MV-4-11 (cell line): ENCODE measurements around the gene PNPLA2.
A peak's percentile ranks its signal among the peaks of the same experiment; 100 is the strongest.

Source experiments
- DNase-seq: peaks from one replicate; lab custom pipeline; 2025; lab: John Stamatoyannopoulos, UW

The PNPLA2 gene

DNA sequence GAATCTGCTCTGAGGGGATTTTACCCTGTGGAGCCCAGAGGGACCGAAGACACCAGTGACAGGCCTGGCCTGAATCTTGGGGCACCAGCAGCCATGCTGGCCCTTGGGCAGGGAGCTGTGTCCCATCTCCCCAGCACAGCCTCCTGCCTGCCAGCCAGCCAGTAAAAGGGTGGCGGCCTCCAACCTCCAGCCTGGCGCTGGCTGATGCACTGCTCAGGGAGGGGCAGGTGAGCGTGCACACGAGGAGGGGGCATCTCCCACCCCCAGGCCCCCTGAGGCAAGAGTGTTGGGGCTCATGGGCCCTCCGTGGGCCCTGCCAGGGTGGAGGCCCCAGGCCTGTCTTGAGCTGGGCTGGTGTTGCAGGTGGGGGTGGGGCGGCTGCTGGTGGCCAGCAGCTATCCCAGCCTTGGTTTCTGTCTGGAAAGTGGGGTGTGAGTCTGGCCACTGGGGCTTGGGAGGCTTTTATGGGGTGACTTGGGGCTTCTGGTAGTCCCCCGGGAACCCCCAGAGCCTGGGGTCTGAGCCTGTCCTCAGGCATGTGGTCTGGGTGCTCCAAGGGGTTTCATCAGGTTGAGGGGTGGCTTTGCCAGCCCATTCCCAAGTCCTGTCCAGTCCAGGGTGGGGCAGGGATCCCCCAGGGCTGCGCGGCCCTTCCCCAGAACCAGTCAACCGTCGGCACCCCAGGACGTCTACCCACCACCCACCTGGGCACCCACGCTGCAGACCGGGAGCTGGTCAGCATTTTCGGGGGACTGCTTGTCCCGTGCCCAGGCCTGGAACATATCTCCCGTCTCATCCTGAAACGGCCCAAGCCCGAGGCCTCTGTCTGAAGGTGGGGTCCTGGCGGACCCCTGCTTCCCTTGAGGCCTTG is 41.8 kb downstream of the PNPLA2 start:
- no peak for DNase-seq

DNA sequence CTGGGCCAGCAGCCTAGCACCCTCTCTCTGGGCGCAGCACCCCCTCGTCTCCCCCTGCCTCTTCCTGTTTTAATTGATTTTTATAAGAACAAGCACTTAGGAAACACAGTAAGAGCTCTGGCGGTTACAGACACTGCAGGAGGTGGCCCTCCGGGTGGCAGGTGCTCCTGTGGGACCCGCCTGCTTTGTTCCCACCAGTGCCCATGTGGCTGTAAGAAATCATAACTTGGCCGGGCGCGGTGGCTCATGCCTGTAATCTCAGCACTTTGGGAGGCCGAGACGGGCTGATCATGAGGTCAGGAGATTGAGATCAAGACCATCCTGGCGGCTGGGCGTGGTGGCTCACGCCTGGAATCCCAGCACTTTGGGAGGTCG is 42.4 kb downstream of the PNPLA2 start:
- DNase-seq, result no peak

DNA sequence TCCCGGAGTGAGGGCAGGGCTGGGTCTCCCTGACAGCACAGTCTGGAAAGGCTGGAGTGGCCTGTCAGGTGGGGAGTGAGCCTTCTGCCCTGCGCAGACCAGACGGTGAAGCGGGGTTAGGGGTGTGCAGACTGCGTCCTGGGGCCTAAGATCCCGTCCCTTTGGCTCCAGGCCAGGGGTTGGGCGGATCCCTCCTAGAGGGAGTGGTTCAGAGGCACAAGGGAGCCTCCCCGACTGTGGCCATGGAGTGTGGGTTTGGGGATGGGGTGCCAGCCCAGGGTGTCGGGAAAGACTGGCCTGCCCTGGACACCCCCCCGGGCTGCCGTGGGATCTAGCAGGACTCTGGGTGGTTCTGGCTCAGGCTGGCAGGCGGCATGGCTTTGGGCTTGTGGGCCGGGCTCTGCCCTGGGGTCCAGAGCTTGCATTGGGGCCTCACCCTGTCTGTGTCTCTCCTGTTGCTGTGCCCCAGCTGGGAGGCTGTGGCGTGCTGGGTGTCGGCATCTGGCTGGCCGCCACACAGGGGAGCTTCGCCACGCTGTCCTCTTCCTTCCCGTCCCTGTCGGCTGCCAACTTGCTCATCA is 43.5 kb downstream of the PNPLA2 start:
- no peak for DNase-seq

DNA sequence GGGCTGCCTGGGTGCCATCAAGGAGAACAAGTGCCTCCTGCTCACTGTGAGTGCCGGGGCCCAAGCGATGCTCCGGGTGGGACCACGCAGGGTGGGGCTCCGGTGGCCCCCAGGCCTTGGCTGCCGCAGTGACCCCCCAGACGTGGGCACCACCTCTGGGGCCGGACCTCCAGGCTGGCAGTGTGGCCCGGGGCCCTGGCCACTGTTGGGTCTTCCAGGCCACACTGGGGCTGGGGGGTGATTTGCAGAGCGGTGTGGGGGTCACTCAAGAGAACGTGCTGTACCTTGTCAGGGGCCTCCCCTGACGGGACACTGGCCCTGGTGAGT is 43.9 kb downstream of the PNPLA2 start:
- DNase-seq, result no peak

DNA sequence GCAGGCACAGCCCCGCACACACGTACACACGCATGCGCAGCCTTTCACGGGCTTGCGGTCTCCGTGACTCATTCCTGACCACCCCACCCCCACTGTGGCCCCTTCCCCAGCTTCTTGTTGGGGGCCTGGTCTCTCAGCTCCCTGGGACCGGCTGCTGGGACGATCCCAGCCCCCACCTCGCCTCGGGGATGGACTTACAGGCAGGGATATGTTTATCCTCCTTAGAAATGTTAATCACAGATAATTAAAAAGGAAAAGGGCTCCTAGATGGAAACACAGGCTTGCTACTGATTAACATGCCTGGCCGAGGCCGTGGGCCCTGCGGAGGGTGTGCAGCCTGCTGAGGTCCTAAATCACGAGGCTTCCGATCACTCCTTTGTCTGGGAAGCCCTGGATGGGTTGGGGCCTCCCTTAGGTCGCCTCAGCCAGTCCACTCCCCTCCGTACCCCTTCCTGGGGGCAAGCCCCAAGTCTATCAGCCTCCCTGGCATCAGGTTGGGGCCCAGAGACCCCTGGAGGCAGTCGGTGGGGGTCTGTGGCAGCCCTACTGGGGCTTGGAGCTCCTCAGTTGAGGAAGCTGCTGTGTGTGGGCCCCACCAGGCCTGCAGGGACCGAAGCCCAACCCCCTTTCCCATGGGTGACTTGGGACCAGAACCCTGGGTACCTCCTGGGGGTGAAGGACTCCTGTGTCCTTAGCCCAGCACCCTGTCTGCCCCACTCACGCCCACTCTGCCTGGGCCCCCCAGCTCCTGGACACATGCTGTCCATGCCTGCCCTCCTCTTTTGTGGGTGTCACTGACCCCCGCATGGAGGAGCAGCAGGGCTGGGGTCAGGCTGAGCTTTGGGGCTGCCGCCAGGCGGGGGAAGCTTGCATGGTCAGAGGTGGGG is 44.6 kb downstream of the PNPLA2 start:
- no peak for DNase-seq

DNA sequence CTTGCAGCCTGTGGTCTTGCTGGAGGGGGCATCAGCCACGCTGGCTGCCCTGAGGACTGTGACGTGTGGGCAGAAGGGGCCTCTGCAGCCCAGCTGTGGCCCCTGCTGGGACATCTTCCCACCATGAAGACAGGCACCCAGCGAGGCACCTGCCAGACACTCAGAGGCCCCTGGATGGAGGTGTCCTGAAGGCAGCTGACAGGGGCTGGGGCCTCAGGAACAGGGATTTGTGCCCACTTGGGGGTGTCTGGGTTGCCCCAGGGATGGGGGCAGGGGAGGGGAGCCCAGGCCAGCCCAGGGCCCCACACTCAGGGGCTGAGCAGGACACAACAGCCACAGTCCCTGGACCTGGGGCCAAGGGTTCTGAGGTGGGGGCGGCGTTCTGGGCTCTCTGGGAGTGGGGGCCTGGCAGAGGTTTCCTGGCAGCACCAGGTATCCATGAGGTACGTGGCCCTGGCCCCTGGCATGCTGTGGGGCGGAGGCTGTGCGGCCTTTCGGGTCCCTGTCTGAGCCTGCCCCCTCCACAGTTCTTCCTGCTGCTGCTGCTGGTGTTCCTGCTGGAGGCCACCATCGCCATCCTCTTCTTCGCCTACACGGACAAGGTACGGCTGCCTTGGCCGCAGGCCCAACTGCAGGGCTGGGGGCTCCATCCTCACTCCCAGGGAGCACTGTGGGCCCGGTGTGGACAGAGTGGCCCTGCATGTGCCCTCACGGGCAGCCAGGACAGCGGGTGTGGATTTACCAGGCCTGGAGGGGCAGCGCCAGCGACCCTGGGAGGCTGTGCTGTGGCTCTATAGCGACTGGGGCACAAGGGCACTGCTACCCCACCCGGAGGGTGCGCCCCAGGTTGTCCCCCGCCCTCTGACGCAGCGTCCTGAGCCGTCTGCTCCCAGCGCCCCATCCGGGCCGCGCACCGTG is 45.5 kb downstream of the PNPLA2 start:
- no peak for DNase-seq

DNA sequence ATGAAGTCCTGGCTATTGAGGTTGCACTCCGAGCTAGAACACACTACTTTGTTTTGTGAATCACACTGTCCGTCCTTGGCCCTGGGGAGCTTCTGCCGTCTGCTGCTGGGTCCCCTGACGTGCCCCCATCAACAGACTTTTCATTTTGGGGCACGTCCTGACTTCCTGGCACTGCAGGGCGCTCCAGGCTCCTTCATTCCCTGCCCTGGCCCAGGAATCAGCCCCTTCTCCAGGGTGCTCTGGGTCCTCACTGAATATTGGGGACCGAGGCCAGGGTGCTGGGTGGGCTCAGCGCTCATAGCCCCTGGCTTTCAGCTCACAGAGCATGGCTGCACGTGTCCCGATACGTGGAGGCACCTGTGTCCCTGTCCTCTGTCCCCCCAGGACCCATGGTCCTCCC is 46.2 kb downstream of the PNPLA2 start:
- DNase-seq, result no peak

DNA sequence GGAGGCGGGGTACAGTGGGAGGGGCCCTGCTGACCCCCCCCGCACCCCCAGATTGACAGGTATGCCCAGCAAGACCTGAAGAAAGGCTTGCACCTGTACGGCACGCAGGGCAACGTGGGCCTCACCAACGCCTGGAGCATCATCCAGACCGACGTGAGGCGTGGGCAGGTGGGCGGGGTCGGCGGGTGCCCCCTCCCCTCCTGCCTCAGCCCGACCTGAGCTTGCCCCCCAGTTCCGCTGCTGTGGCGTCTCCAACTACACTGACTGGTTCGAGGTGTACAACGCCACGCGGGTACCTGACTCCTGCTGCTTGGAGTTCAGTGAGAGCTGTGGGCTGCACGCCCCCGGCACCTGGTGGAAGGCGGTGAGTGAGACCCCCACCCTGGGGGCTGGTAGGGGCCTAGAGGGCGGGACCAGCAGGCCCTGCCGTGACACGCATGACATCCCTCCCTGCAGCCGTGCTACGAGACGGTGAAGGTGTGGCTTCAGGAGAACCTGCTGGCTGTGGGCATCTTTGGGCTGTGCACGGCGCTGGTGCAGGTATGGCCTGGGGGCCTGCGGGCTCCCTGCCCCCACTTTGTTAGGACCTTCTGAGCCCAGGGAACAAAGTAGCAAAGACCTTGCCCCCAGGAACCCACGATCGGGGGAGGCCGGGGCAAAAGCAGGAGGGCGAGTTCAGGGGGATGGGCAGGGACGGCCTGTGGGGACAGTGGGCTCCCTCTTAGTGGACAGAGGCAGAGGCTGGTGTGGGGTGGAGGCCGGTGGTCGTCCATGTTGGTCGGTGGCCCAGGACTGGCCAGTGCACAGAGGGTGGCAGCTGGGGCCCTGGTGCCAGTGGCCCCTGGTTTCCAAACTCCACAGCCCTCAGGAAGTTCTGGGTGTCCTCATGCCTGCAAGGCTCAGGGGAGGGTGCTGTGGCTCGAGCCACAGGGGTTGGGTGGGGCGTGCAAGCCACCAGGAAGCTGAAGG is 47.0 kb downstream of the PNPLA2 start:
- no peak for DNase-seq

DNA sequence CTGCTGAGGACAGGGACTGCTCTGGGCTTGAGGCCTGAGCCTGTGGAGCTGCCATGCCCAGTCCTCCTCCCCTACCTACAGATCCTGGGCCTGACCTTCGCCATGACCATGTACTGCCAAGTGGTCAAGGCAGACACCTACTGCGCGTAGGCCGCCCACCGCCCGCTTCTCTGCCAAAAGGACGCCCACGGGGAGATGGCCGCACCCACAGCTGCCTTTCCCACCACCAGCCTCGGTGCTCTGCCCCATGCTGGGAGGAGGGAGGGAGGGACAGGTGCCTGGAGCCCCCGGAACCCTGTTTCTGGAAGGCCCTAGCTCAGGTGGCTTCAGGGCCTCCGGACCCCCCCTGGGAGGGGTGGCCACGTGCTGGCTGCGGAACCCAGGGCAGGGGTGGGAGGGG is 47.8 kb downstream of the PNPLA2 start:
- no peak for DNase-seq

DNA sequence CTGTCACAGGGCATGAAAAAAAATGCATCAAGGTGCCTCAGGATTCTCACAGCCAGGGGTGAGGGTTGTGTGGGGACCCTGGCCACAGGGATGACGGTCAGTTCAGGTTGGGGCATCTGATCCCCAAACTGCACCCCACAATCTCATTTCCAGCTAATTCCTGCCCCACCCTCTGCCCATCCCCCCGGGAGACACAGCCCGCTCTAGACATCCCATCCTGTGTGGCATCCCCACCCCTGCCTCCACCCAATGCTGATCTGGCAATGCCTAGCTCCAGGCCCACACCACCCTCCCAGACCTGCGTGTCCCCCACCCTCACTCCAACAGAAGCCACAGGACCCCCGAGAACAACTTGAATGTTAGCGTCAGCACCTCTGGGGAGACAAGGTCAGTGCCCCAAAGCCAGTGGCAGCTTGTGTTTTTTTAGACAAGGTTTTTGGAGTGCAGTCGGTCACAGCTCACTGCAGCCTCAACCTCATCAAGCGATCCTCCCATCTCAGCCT is 49.2 kb downstream of the PNPLA2 start:
- DNase-seq, result no peak

DNA sequence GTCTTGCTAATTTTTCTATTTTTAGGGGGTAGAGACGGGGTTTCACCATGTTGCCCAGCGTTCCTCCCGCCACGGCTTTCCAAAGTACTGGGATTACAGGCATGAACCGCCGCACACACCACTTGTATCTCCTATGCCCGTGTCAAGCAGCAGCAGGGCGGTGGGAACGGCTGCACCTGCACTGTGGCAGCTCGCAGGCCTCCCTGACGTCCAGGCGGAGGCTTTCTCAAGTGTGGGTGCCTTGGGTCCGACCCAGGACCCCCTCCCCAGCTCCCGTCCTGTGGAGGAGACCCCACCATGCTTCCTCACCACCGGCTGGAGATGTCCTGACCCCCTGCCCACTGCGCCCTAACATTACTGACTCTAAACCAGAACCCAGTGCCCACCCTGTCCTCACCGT is 49.7 kb downstream of the PNPLA2 start:
- no peak for DNase-seq

DNA sequence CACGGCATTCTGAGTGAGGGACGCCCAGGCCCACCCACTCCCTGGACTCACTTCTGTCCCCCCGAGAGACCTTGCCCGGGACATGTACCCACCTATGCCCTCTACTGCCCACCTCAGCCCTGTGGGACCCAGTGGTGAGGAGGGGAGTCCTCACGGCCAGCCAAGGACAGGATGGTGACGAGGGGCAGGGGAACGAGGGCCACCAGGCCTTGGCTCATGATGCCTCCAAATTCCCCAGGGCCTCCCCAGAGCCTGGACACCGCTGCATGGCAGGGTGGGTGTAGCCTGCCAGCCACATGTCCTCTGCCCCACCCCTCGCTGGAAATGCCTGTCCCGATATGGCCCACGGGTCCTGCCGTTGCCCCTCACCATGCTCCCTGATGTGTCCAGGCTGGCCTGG is 50.1 kb downstream of the PNPLA2 start:
- DNase-seq, result no peak

DNA sequence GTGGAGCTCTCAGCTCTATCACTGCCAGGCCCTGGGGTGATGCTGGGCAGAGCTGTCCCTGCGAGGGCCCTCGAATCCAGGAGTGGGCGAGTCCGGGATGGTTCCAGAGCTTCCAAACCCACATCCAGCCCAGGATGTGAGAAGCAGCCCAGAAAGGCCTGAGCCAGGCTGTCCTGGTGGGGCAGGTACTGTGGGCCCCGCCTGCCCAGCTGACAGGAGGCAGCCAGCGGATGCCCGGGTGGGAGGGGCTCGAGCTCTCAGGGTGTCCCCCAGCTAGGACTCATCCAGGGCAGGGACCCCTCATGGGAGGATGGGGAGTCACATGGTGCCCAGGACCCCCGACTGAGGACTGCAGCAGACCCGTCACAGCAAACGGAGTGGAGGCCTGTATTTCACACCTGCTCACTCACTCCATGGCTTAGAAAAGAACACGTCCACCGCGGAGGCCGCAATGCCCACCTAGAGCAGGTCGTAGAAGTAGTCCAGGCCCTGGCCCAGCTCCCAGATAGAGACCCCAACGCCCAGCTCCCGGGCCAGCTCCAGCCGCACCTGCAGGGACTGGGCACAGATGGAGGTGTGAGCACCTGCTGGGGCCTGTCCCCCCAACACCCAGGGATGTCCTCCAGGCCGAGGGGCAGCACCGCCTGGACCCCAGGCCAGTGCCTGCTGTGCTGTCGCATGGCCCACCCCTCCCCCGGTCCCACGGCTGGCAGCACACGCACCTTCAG is 50.8 kb downstream of the PNPLA2 start:
- no peak for DNase-seq

DNA sequence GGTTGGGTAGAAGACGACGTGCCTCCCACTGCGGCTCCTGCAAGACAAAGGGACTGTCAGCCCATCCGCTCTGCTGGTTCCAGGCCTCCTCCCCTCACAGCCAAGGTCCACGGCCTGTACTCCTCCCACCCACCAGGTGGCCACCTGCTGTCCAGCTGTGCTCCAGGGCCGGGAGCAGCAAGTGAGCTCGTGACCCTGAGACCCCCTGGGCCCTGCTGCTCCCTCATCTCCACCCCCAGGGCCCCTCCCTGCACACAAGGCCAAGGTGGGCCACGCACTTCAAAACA is 51.4 kb downstream of the PNPLA2 start:
- DNase-seq, result peak; percentile 5

DNA sequence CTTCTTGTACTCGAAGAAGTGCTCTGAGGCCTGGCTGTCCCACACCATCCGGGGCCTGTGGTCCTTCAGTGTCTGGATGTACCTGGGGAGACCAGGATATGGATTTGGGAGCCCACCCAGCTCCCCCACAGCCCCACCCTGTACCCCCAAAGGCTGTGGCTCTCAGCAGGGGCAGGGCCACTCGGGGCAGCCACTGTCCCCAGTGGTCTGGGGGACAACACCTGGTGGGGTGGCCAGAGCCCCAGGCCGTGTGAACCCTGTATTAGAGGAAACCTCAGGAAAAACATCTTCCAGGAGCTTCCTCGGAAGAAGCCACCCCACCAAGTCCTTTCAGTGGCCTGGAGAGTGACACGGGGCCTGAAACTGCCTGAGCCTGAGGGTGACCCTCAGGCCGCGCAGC is 51.7 kb downstream of the PNPLA2 start:
- no peak for DNase-seq

DNA sequence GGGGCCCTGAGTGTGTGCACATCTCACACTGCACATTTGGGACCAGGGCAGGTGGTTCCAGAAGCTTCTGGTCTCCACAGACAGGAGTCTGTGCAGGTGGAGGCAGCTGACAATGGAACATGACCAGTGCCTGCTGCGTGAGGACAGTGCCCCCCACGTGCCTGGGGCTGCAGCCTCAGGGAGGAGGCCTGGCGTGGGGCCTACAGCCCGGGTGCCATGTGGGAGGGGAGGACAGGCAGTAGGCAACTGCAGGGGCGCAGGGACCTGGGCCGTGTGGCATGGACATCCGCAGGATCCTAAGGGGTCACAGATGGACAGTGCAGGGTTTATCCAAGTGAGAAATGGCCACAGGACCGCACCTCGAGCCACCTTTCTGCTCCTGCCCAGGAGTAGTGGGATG is 52.8 kb downstream of the PNPLA2 start:
- no peak for DNase-seq

DNA sequence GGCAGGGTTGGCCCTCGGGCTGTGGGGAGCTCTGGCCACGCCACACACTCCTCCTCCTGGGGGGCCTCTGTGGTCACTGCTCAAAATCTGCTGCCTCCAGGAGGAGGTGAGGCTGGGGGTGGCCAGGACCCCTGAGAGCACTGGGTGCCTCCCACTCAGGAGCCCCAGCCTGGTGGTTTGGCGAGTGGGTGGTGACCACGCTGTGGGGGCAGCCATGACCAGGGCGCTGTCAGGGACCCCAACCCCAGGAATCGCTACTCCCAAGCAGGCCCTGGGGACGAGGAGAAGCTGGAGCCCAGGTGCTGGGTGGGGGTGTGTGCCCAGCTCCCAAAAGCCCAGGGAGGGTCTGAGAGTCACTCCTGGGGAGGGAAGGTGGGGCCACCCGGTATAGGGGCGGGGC is 54.1 kb downstream of the PNPLA2 start:
- no peak for DNase-seq

DNA sequence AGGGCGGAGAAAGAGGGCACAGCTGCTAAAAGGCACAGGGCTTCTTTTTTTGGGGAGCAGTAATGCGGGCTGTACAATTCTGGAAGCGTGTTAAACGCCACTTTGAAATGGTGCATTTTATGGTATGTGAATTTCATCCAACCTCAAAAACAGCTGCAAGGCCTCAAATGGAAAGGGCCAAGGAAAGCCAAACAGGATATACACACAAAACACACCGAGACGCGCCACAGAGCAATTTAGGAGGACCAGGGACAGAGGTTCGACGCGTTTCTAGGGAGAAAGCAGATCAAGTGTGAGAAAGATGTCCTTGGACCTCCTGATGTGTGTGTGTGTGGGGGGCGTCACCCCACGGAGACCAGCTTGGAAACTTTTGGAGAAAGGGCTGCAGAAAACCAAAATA is 55.0 kb downstream of the PNPLA2 start:
- DNase-seq, result no peak
